Lung (tissue), 12 donors: Measurements from ENCODE around the gene ADORA2B. TPM values are rescaled to one million over a fixed set of nuclear protein-coding genes. Genes with fewer than 3 reads are reported as not detected.
"Not testable (repeated sequence)": the region's sequence is repeated elsewhere in the genome, so short reads cannot be mapped to it uniquely, and the experiment has no call there.

Source experiments
- ATAC-seq: fragments of 200-7000 bp; cut with Tn5 transposase; one replicate; pipeline ENCODE4 v1.9.1; 2020; ENCODE audit warnings: moderate number of reproducible peaks; ENCODE audit not compliant: insufficient read depth, low FRiP score
- DNase-seq, 3 donors: peaks; one replicate each; pipeline ENCODE4 v3.0.0-alpha.2; 2013 to 2017
- H3K27ac ChIP-seq, 2 donors: one replicate each; pipeline ENCODE4 v1.5.1; 2013; ENCODE audit warnings: mild to moderate bottlenecking in 2 of 2, moderate library complexity in 2 of 2, control low read depth in 1 of 2, inconsistent platforms in 1 of 2, low read depth in 1 of 2, low read length in 1 of 2
- H3K27me3 ChIP-seq, 3 donors: one replicate each; pipeline ENCODE4 v1.5.1; 2013; ENCODE audit warnings: low read length in 2 of 3; ENCODE audit not compliant: control insufficient read depth in 3 of 3, insufficient read depth in 3 of 3
- H3K36me3 ChIP-seq, 4 donors: one replicate each; pipeline ENCODE4 v1.5.1; 2013; ENCODE audit warnings: low read length in 4 of 4, mild to moderate bottlenecking in 1 of 4, moderate library complexity in 1 of 4; ENCODE audit not compliant: control insufficient read depth in 4 of 4, insufficient read depth in 4 of 4
- H3K4me1 ChIP-seq, 5 donors: one replicate each; pipeline ENCODE4 v1.5.1; 2013; ENCODE audit warnings: low read length in 5 of 5, mild to moderate bottlenecking in 2 of 5, moderate library complexity in 1 of 5; ENCODE audit not compliant: control insufficient read depth in 5 of 5, insufficient read depth in 5 of 5
- H3K4me3 ChIP-seq: one replicate; pipeline ENCODE4 v1.5.1; 2013; ENCODE audit warnings: mild to moderate bottlenecking, control low read depth, moderate library complexity
- H3K9ac ChIP-seq, 2 donors: one replicate each; pipeline ENCODE4 v1.5.1; 2013; ENCODE audit warnings: low read length in 2 of 2, control low read depth in 1 of 2; ENCODE audit not compliant: insufficient read depth in 1 of 2
- H3K9me3 ChIP-seq, 4 donors: one replicate each; pipeline ENCODE4 v1.5.1; 2013; ENCODE audit warnings: low read length in 3 of 4, mild to moderate bottlenecking in 1 of 4, moderate library complexity in 1 of 4; ENCODE audit not compliant: control insufficient read depth in 4 of 4, insufficient read depth in 3 of 4
- WGBS, 2 donors: extraction: QIAGEN DNeasy Blood & Tissue Kit; methylation state at CpG; one replicate each; pipeline ENCODE4 v1.1.7; 2013; 5-methylcytosine and 5-hydroxymethylcytosine counted together
- polyA plus RNA-seq, 2 donors: library from polyadenylated mRNA; stranded (reverse); fragments of 200-250 nt; gene quantifications; one replicate each; pipeline ENCODE4 v1.2.1, GENCODE V29; 2013
- total RNA-seq, 2 donors: library from RNA; depleted of rRNA in 1 of 2; stranded (reverse); fragments of >200 nt in 1 of 2; gene quantifications; one replicate each; pipeline ENCODE4 v1.2.1, GENCODE V29; 2014 to 2021
- TF ChIP-seq, protein P1 (sequence below): IDR thresholded peaks from 2 replicates; pipeline ENCODE4 v1.5.1; 2012; ENCODE audit warnings: mild to moderate bottlenecking; ENCODE audit errors: control extremely low read depth, extremely low read depth
- donor health status: control.
- donor health status: control.
- donor health status: Bipolar disorder and iron deficiency.
- donor health status: healthy.
- donor health status: DM: yes; HTN: yes; CAD: no.

ADORA2B gene
- total and polyA plus RNA-seq, 4 donors, result 4.2 to 9.3 (median 5.3) TPM

DNA sequence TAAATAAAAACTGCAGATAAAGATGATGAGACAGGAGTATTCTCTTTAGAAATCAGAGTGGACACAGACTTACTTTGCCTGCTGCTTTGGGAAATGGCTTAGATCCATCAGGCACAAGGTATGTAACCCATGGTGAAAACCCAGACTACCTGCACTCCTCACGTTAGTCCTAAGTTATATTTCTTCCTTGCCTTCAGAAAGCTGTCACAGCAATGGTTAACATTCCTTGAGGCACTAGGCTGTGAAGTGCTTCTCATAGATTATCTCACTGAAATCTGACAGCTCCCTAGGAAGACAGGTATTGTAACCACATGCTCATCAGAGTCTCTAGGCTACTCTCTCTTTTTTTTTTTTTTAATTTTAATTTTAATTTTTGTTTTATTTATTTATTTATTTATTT is 33.7 kb downstream of the ADORA2B start:
- H3K27ac ChIP-seq, result no peak overlapping the region
- H3K4me3 ChIP-seq, result no peak overlapping the region
- no peaks in the 10 kb centered on the region for H3K4me1 ChIP-seq
- H3K36me3 ChIP-seq, result peaks cover 13 to 42% (median 24%) of the 10 kb centered on the region in 4 donors
- ATAC-seq (no peak), DNase-seq (no peak)
- H3K27me3 ChIP-seq, result no peaks in the 10 kb centered on the region
- 88 to 94% methylated on average over 1 of the region's 1 CpG for WGBS, 2 donors
- no peaks in the 10 kb centered on the region for H3K9me3 ChIP-seq
- no peak overlapping the region for H3K9ac ChIP-seq
- TF ChIP-seq, protein P1, sequence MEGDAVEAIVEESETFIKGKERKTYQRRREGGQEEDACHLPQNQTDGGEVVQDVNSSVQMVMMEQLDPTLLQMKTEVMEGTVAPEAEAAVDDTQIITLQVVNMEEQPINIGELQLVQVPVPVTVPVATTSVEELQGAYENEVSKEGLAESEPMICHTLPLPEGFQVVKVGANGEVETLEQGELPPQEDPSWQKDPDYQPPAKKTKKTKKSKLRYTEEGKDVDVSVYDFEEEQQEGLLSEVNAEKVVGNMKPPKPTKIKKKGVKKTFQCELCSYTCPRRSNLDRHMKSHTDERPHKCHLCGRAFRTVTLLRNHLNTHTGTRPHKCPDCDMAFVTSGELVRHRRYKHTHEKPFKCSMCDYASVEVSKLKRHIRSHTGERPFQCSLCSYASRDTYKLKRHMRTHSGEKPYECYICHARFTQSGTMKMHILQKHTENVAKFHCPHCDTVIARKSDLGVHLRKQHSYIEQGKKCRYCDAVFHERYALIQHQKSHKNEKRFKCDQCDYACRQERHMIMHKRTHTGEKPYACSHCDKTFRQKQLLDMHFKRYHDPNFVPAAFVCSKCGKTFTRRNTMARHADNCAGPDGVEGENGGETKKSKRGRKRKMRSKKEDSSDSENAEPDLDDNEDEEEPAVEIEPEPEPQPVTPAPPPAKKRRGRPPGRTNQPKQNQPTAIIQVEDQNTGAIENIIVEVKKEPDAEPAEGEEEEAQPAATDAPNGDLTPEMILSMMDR, result no peak

DNA sequence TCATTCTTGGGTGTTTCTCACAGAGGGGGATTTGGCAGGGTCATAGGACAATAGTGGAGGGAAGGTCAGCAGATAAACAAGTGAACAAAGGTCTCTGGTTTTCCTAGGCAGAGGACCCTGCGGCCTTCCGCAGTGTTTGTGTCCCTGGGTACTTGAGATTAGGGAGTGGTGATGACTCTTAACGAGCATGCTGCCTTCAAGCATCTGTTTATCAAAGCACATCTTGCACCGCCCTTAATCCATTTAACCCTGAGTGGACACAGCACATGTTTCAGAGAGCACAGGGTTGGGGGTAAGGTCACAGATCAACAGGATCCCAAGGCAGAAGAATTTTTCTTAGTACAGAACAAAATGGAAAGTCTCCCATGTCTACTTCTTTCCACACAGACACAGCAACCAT is 34.1 kb downstream of the ADORA2B start:
- peaks cover 13 to 42% (median 24%) of the 10 kb centered on the region in 4 donors for H3K36me3 ChIP-seq
- H3K9me3 ChIP-seq, H3K4me1 ChIP-seq, H3K4me3 ChIP-seq, H3K27ac ChIP-seq, ATAC-seq, H3K27me3 ChIP-seq, DNase-seq, H3K9ac ChIP-seq: not testable (repeated sequence)
- WGBS, 2 donors, result 66 to 78% methylated on average over 2 to 3 of the region's 4 CpGs

DNA sequence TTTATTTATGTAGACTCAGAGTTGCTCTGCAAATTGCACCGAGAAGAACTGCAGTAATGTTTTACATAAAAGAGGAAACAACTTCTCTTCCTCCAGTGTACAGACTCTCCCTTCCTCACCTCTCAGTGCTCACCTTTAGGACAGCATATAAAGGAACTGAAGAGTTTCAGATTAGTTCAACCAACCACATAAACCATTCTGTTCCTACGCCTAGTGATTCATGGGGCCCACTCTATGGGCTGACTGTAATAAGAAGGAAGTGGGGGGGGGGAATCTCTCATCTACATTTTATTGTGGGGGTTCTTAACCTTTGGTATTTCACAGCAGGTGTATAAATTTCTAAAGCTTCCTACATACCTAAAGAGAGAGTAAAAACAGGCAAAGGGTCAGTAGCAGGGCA is 36.3 kb downstream of the ADORA2B start:
- ATAC-seq, result no peak
- DNase-seq, result no peak

DNA sequence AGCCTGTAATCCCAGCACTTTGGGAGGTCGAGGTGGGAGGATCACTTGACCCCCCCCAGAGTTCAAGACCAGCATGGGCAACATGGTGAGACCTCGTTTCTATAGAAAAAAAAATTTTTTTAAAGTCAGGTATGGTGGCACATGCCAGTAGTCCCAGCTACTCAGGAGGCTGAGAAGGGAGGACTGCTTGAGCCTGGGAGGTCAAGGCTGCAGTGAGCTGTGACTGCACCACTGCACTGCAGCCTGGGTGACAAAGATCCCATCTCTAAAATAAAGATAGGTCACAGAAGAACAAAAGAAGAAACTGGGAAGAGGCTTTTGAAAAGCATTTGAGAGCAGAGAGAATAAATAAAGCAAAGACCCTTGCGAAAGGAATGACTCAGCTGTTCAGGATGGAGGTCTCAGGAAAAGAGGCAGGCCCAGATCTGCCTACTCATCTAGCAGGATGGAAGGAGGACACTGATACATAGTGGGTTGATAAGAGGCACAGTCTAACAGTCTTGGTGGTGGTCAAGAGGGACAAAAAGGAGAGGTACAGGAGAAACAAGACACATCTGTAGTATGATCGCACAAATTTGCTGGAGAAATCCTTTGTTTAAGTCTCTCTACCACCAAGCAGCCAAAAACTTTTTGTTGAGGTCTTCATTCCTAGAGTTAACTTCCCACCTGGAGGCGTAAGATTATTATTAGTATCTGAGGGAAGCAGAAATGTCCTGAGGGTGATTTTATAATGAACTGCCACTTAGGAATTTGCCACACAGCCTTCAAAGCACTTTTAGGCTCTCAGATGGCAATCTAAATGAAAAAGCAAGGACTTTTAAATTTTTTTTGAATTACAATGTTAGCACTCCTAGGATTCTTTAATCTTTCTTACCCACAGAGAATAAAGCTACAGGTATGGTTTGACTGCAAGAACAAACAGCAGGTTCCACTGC is 37.0 kb downstream of the ADORA2B start:
- DNase-seq, result no peak
- H3K36me3 ChIP-seq, result peaks cover 7 to 49% (median 24%) of the 10 kb centered on the region in 4 donors
- H3K4me3 ChIP-seq, result no peak overlapping the region
- no peaks in the 10 kb centered on the region for H3K27me3 ChIP-seq
- TF ChIP-seq, protein P1, result no peak
- H3K4me1 ChIP-seq, result no peaks in the 10 kb centered on the region
- no peak overlapping the region for H3K27ac ChIP-seq
- ATAC-seq, result no peak
- 66 to 83% methylated on average over 5 of the region's 5 CpGs for WGBS, 2 donors
- no peaks in the 10 kb centered on the region for H3K9me3 ChIP-seq
- no peak overlapping the region for H3K9ac ChIP-seq

More for the DNA sequence above, 36.3 kb downstream of the ADORA2B start:
- H3K27me3 ChIP-seq, result no peaks in the 10 kb centered on the region
- WGBS, 2 donors, result 32 to 35% methylated on average over 2 of the region's 2 CpGs
- TF ChIP-seq, protein P1, result no peak
- H3K4me1 ChIP-seq, result no peaks in the 10 kb centered on the region
- H3K36me3 ChIP-seq, result peaks cover 9 to 49% (median 21%) of the 10 kb centered on the region in 4 donors
- no peak overlapping the region for H3K4me3 ChIP-seq
- no peak overlapping the region for H3K9ac ChIP-seq
- no peaks in the 10 kb centered on the region for H3K9me3 ChIP-seq
- H3K27ac ChIP-seq, result no peak overlapping the region
